K562 (cell line): Measurements from ENCODE around the gene PPM1F. TPM values are rescaled to one million over a fixed set of nuclear protein-coding genes. Genes with fewer than 3 reads are reported as not detected.
A peak's percentile ranks its signal among the peaks of the same experiment; 100 is the strongest.

Experiments
- C11orf30 ChIP-seq: fragments of 450-650 bp; IDR thresholded peaks from 2 replicates; pipeline ENCODE4 v1.6.1; 2016; ENCODE audit warnings: low read depth, mild to moderate bottlenecking
- CBFA2T2 ChIP-seq: fragments of 450-650 bp; conservative IDR thresholded peaks from 2 replicates; pipeline ENCODE4 v1.6.1; 2017; ENCODE audit warnings: mild to moderate bottlenecking
- CEBPG ChIP-seq, 3 experiments: fragments of 200-800 bp in 1 of 3; sonication (Bioruptor generic) in 1 of 3; sonication (generic) in 1 of 3; formaldehyde crosslinking in 1 of 3; IDR thresholded peaks in 2 of 3; conservative IDR thresholded peaks in 1 of 3; 2 replicates each; pipeline versions ENCODE4 v1.6.1 to v1.8.0; 2016 to 2022; ENCODE audit warnings: missing compliant biosample characterization in 2 of 3, missing genetic modification characterization in 2 of 3, mild to moderate bottlenecking in 1 of 3, missing genetic modification reagents in 1 of 3
- CREB3 ChIP-seq: fragments of 450-650 bp; conservative IDR thresholded peaks from 2 replicates; pipeline ENCODE4 v1.6.1; 2016; ENCODE audit warnings: missing genetic modification characterization, low read depth, mild to moderate bottlenecking, missing compliant biosample characterization, moderate library complexity
- FOXA3 ChIP-seq, 2 experiments: fragments of 450-650 bp in 1 of 2; sonication (generic) in 1 of 2; formaldehyde crosslinking; IDR thresholded peaks in 1 of 2; conservative IDR thresholded peaks in 1 of 2; 2 replicates each; pipeline versions ENCODE4 v1.4.0 to v1.8.0; 2020 to 2022; ENCODE audit warnings: mild to moderate bottlenecking in 2 of 2, missing genetic modification reagents in 1 of 2
- FOXJ2 ChIP-seq: fragments of 200-800 bp; sonication (Bioruptor generic); IDR thresholded peaks from 2 replicates; pipeline ENCODE4 v1.6.1; 2016; ENCODE audit warnings: missing genetic modification characterization, missing compliant biosample characterization
- FOXK1 ChIP-seq: sonication (generic); formaldehyde crosslinking; IDR thresholded peaks from 2 replicates; pipeline ENCODE4 v1.8.0; 2022; ENCODE audit warnings: missing genetic modification reagents, mild to moderate bottlenecking, borderline replicate concordance
- JUND ChIP-seq, 2 experiments: IDR thresholded peaks; 2 replicates in 1 of 2; 3 replicates in 1 of 2; pipeline ENCODE4 v1.6.1; 2011; ENCODE audit warnings: borderline replicate concordance in 2 of 2, low read depth in 2 of 2, low read length in 2 of 2, improper control_type of control experiment in 1 of 2, missing biosample characterization in 1 of 2, missing genetic modification characterization in 1 of 2, missing genetic modification reagents in 1 of 2
- MYC ChIP-seq, 2 experiments: fragments of 250-450 bp in 1 of 2; sonication (Bioruptor Pico) in 1 of 2; IDR thresholded peaks; 2 replicates each; pipeline versions ENCODE4 v1.5.1 to v1.6.1; 2012 to 2021; ENCODE audit warnings: low read depth in 2 of 2, borderline replicate concordance in 1 of 2, improper control_type of control experiment in 1 of 2, low read length in 1 of 2, mild to moderate bottlenecking in 1 of 2, moderate library complexity in 1 of 2
- POLR2G ChIP-seq: fragments of 200-400 bp; formaldehyde crosslinking; IDR thresholded peaks from 2 replicates; pipeline ENCODE4 v1.6.1; 2017; ENCODE audit warnings: low read depth, mild to moderate bottlenecking, antibody characterized with exemption, low read length, moderate library complexity
- PTRF ChIP-seq: fragments of 450-650 bp; IDR thresholded peaks from 2 replicates; pipeline ENCODE4 v1.6.1; 2016; ENCODE audit warnings: mild to moderate bottlenecking, missing genetic modification characterization, missing compliant biosample characterization
- SMAD4 ChIP-seq: fragments of 250-450 bp; sonication (Bioruptor Pico); conservative IDR thresholded peaks from 2 replicates; pipeline ENCODE4 v1.8.0; 2021; ENCODE audit warnings: inconsistent platforms, mild to moderate bottlenecking, moderate library complexity
- TAF7 ChIP-seq: fragments of 450-650 bp; IDR thresholded peaks from 2 replicates; pipeline ENCODE4 v1.6.1; 2016; ENCODE audit warnings: missing genetic modification characterization, missing compliant biosample characterization
- THRAP3 ChIP-seq: fragments of 450-650 bp; IDR thresholded peaks from 2 replicates; pipeline ENCODE4 v1.6.1; 2016; ENCODE audit warnings: mild to moderate bottlenecking, inconsistent platforms, borderline replicate concordance
- ZBTB26 ChIP-seq: fragments of 450-650 bp; formaldehyde crosslinking; IDR thresholded peaks from 2 replicates; pipeline ENCODE4 v1.4.0; 2022; ENCODE audit warnings: missing genetic modification characterization
- polyA plus RNA-seq, 8 experiments: library from polyadenylated mRNA; depleted of rRNA in 4 of 8; stranded (reverse) in 5 of 8; unstranded in 3 of 8; fragments of >200 nt; fragmentation: Nextera tagmentation in 2 of 8; fragmentation: Illumina TruSeq in 1 of 8; extraction: Ambion mirVana in 2 of 8; extraction: Trizol in 1 of 8; gene quantifications; 2 replicates each; pipeline versions ENCODE4 v1.2.1 to v1.2.3, GENCODE V29; 2011 to 2014; ENCODE audit warnings: inconsistent platforms in 1 of 8, missing spikeins in 1 of 8
- total RNA-seq, 7 experiments: library from RNA; depleted of rRNA in 6 of 7; stranded (reverse); fragments of >200 nt in 6 of 7; fragmentation: Illumina TruSeq in 2 of 7; extraction: Trizol in 2 of 7; gene quantifications; 2 replicates each; pipeline versions ENCODE4 v1.2.1 to v1.2.3, GENCODE V29; 2011 to 2021; ENCODE audit warnings: low replicate concordance in 1 of 7
- TF ChIP-seq, protein P1 (sequence below): fragments of 450-650 bp; IDR thresholded peaks from 2 replicates; pipeline ENCODE4 v1.6.1; 2018; ENCODE audit not compliant: partially characterized antibody
- TF ChIP-seq, protein P2 (sequence below): fragments of 450-650 bp; formaldehyde crosslinking; IDR thresholded peaks from 2 replicates; pipeline ENCODE4 v1.4.0; 2022; ENCODE audit warnings: mild to moderate bottlenecking, moderate library complexity

The PPM1F gene
- total and polyA plus RNA-seq, 9 of the 15 experiments (the other 6 are each of a cell fraction or from before 2014, with no cell fraction given): 2.1 to 159 (median 64.0) TPM

- TF ChIP-seq FOXA3 (CRISPR knock-in tag; conservative IDR thresholded peaks at IDR 0.05 in 1 of 2, IDR thresholded peaks at IDR 0.05 in 1 of 2): 0 out of 4 replicates have a peak, but pooled peaks of 1 of the 2 experiments have one; percentile 50
- no peak for TF ChIP-seq FOXK1 (CRISPR knock-in tag)
- TF ChIP-seq ZBTB26: no peak
- TF ChIP-seq, protein P1, sequence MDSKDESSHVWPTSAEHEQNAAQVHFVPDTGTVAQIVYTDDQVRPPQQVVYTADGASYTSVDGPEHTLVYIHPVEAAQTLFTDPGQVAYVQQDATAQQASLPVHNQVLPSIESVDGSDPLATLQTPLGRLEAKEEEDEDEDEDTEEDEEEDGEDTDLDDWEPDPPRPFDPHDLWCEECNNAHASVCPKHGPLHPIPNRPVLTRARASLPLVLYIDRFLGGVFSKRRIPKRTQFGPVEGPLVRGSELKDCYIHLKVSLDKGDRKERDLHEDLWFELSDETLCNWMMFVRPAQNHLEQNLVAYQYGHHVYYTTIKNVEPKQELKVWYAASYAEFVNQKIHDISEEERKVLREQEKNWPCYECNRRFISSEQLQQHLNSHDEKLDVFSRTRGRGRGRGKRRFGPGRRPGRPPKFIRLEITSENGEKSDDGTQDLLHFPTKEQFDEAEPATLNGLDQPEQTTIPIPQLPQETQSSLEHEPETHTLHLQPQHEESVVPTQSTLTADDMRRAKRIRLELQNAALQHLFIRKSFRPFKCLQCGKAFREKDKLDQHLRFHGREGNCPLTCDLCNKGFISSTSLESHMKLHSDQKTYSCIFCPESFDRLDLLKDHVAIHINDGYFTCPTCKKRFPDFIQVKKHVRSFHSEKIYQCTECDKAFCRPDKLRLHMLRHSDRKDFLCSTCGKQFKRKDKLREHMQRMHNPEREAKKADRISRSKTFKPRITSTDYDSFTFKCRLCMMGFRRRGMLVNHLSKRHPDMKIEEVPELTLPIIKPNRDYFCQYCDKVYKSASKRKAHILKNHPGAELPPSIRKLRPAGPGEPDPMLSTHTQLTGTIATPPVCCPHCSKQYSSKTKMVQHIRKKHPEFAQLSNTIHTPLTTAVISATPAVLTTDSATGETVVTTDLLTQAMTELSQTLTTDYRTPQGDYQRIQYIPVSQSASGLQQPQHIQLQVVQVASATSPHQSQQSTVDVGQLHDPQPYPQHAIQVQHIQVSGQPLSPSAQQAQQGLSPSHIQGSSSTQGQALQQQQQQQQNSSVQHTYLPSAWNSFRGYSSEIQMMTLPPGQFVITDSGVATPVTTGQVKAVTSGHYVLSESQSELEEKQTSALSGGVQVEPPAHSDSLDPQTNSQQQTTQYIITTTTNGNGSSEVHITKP: no peak
- TF ChIP-seq TAF7 (tag): no peak
- no peak for TF ChIP-seq THRAP3
- no peak for TF ChIP-seq FOXJ2 (tag)
- TF ChIP-seq CEBPG (CRISPR knock-in tag; IDR thresholded peaks at IDR 0.05): 0 out of 2 replicates have a peak, but pooled peaks have one; percentile 38
- TF ChIP-seq CEBPG (tag; conservative IDR thresholded peaks at IDR 0.05 in 1 of 2, IDR thresholded peaks at IDR 0.05 in 1 of 2): no peak
- TF ChIP-seq POLR2G: no peak
- TF ChIP-seq CREB3 (tag): no peak
- TF ChIP-seq, protein P2, sequence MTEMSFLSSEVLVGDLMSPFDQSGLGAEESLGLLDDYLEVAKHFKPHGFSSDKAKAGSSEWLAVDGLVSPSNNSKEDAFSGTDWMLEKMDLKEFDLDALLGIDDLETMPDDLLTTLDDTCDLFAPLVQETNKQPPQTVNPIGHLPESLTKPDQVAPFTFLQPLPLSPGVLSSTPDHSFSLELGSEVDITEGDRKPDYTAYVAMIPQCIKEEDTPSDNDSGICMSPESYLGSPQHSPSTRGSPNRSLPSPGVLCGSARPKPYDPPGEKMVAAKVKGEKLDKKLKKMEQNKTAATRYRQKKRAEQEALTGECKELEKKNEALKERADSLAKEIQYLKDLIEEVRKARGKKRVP (CRISPR knock-in tag): no peak
- no peak for TF ChIP-seq CBFA2T2
- TF ChIP-seq C11orf30: no peak
- no peak for TF ChIP-seq SMAD4 (CRISPR knock-in tag)
- TF ChIP-seq MYC (IDR thresholded peaks at IDR 0.05; ENCODE audit: low read depth, low read length): no peak
- TF ChIP-seq MYC (CRISPR knock-in tag; IDR thresholded peaks at IDR 0.05; ENCODE audit: borderline replicate concordance, low read depth): no peak
- no peak for TF ChIP-seq JUND (IDR thresholded peaks at IDR 0.05; ENCODE audit: borderline replicate concordance, low read depth, low read length)
- TF ChIP-seq JUND (tag; IDR thresholded peaks at IDR 0.05; ENCODE audit: borderline replicate concordance, low read depth, low read length): no peak
- no peak for TF ChIP-seq PTRF (tag)
These were observed 49.2 kb upstream of the PPM1F start (continued) for GRCh38 chr22:22001664-22002525.
